Omental fat pad (tissue), 4 donors: Measurements from ENCODE around the gene CYP27A1. TPM values are rescaled to one million over a fixed set of nuclear protein-coding genes. Genes with fewer than 3 reads are reported as not detected.

ENCODE experiments used
- ATAC-seq: fragments of 150-250 bp; one replicate; pipeline ENCODE4 v1.9.1; 2016; ENCODE audit warnings: mild to moderate bottlenecking, moderate library complexity; ENCODE audit not compliant: low FRiP score
- DNase-seq: peaks from one replicate; pipeline ENCODE4 v3.0.0-alpha.2; 2019; ENCODE audit warnings: low spot score
- CTCF ChIP-seq, 3 donors: fragments of 450-650 bp; IDR thresholded peaks; one replicate each; pipeline ENCODE4 v1.5.1; 2016 to 2017; ENCODE audit warnings: antibody characterized with exemption in 3 of 3, mild to moderate bottlenecking in 3 of 3, moderate library complexity in 2 of 3
- total RNA-seq, 4 donors: library from RNA; depleted of rRNA; stranded (reverse); fragments of >200 nt; gene quantifications; one replicate each; pipeline ENCODE4 v1.1.0, GENCODE V29; 2016

CYP27A1 gene
- total RNA-seq, 4 donors from 2014 or later = 22.6 to 89.0 (median 35.9) TPM

GRCh38 chr2:218852911-218853667 lies 71.1 kb downstream of the CYP27A1 start:
- peak; percentile 83 for DNase-seq
- ATAC-seq = peak; percentile 64
- TF ChIP-seq CTCF (IDR thresholded peaks at IDR 0.05) = peak in 1 of 3 donors; percentile 30

DNA sequence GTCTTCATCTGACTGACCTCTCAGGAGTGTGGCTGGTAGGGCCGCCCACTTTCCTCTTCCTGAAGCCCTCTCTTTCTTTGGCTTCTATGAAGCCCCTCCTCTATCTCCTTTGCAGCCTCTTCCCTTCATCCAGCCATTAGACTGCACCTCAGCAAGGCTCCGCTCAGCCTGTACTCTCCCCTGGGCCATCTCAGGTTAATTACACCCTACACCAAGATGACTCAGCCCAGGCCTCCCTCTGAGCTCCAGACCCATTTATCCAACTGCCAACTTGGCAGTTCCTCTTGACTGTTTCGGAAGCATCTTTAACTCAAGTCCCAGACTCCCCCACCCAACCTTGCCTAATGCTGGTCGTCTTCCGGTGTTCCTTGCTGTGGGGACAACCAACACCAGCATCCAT lies 71.8 kb downstream of the CYP27A1 start:
- DNase-seq (no peak), ATAC-seq (peak; percentile 83)
- no peak for TF ChIP-seq CTCF (IDR thresholded peaks at IDR 0.05)

- no peak for TF ChIP-seq CTCF (IDR thresholded peaks at IDR 0.05)
- ATAC-seq (no peak), DNase-seq (no peak)
Observed at GRCh38 chr2:218854860-218855259, 72.9 kb downstream of the CYP27A1 start.

GRCh38 chr2:218855305-218856166 lies 73.6 kb downstream of the CYP27A1 start:
- TF ChIP-seq CTCF (IDR thresholded peaks at IDR 0.05) = no peak
- no peak for ATAC-seq
- no peak for DNase-seq

DNA sequence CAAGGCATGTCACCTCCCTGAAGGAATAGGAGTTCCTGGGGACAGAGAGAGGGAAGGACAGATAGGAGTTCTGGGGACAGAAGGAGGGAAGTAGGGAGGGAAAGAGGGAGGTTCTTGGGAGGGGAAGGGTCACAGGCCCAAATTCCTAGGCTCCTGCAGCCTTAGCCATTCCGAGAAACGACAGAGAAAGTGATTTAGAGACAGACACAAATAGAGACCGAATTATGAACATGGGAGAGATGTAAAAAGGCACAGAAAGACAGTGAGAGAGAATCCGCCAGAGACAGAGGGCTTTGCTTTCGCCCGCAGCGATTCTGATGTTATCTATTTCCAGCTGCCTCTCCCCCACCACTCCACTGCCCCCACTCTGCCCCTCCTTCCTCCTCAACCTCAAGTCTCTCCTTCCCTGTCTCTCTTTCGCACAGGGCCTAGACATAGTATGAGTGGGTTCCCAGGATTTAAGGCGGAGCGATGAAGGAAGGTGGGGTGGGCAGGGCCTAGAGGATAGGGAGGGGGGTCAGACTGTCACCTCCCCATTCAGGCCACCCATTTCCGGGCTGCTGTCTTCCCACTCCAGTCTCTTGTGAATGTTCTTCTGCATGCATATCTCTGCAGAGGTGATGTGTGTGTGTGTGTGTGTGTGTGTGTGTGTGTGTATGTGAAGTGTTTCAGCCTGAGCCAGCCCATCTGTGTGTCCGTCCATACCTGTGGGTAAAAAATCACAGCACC lies 74.4 kb downstream of the CYP27A1 start:
- TF ChIP-seq CTCF (IDR thresholded peaks at IDR 0.05) = no peak
- ATAC-seq (no peak), DNase-seq (no peak)

- DNase-seq (no peak), ATAC-seq (no peak)
- TF ChIP-seq CTCF (IDR thresholded peaks at IDR 0.05) = no peak
Observed at GRCh38 chr2:218856896-218857243, 74.9 kb downstream of the CYP27A1 start.
